NCI-H524 (cell line): Measurements from ENCODE around the gene DCTD.

ENCODE experiments used
- DNase-seq, 2 experiments: peaks; one replicate each; lab custom pipeline; 2025; lab: John Stamatoyannopoulos, UW

Gene DCTD

GRCh38 chr4:182869697-182870096 lies 47.5 kb downstream of the DCTD start:
- no peak for DNase-seq

GRCh38 chr4:182866746-182867145 lies 50.4 kb downstream of the DCTD start:
- DNase-seq = no peak

- no peak for DNase-seq
Observed at GRCh38 chr4:182863501-182863900, 53.7 kb downstream of the DCTD start.

GRCh38 chr4:182862921-182863320 lies 54.3 kb downstream of the DCTD start:
- no peak for DNase-seq

GRCh38 chr4:182862141-182862875 lies 54.9 kb downstream of the DCTD start:
- DNase-seq = no peak

- DNase-seq = no peak
Observed at GRCh38 chr4:182861346-182861745, 55.8 kb downstream of the DCTD start.

- no peak for DNase-seq
Observed at GRCh38 chr4:182859730-182860129, 57.5 kb downstream of the DCTD start.

GRCh38 chr4:182858711-182859110 lies 58.5 kb downstream of the DCTD start:
- DNase-seq = no peak

GRCh38 chr4:182856862-182857261 lies 60.3 kb downstream of the DCTD start:
- no peak for DNase-seq

GRCh38 chr4:182855877-182856276 lies 61.3 kb downstream of the DCTD start:
- no peak for DNase-seq

GRCh38 chr4:182855312-182855711 lies 61.9 kb downstream of the DCTD start:
- no peak for DNase-seq

- DNase-seq = no peak
Observed at GRCh38 chr4:182854466-182854865, 62.7 kb downstream of the DCTD start.

GRCh38 chr4:182853731-182854330 lies 63.4 kb downstream of the DCTD start:
- no peak for DNase-seq

- no peak for DNase-seq
Observed at GRCh38 chr4:182848685-182849084, 68.5 kb downstream of the DCTD start.

- no peak for DNase-seq
Observed at GRCh38 chr4:182847576-182848450, 69.4 kb downstream of the DCTD start.

- DNase-seq = no peak
Observed at GRCh38 chr4:182846036-182846435, 71.2 kb downstream of the DCTD start.

- no peak for DNase-seq
Observed at GRCh38 chr4:182845618-182846017, 71.6 kb downstream of the DCTD start.

- DNase-seq = no peak
Observed at GRCh38 chr4:182843808-182844325, 73.3 kb downstream of the DCTD start.

GRCh38 chr4:182842759-182843390 lies 74.3 kb downstream of the DCTD start:
- DNase-seq = no peak

GRCh38 chr4:182842104-182842600 lies 75.0 kb downstream of the DCTD start:
- no peak for DNase-seq

GRCh38 chr4:182840108-182840507 lies 77.1 kb downstream of the DCTD start:
- no peak for DNase-seq
